HG02885 (cell line): ENCODE data around the gene PIK3CD.

Experiments used
- ATAC-seq: cut with Tn5 transposase; IDR thresholded peaks from one replicate; pipeline ENCODE4 v1.9.1; 2021; ENCODE audit warnings: mild to moderate bottlenecking; ENCODE audit not compliant: unreplicated experiment, poor library complexity

The PIK3CD gene

DNA sequence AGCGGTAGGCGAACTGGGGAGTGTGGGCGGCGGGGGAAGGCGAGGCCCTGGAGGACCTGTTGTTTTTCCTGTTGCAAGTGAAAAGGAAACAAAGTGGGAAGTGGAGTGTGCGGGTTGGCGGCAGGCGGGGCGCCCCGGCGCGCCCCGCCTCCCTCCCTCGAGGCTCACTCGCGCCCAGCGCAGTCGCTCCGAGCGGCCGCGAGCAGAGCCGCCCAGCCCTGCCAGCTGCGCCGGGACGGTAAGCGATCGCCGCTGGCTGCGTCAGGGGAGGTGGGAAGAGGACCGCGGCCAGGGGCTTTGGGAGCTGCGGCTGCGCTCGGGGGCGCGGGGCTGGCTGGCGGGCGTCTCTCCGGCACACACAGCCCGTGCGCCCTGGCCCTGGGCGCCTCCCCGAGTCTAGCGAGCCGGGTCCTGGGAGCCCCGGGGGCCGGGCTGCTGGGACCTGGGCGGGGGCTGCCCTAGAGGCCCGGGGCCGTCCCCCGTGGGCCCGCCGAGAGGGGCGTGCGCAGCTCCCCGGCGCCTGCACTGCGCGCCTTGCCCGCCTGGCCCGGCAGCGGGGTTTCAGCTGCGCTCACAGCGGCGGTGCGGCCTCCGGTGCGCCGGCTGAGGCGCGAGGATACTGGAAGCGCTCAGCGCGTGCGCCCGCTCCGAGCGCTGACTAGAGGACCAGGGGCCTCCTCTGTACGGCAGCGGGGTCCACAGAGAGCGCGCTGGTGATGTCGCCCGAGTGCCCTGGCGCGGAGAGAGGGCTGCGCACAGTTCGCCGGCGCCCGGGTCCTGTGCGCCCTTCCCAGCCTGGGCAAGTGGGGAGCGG lies at the start of gene PIK3CD:
TSS of gene PIK3CD (plus strand) at position 167 of the 814 bp plus-strand sequence. CDS start 58,725 bp downstream, outside the sequence.
- ATAC-seq = no peak

DNA sequence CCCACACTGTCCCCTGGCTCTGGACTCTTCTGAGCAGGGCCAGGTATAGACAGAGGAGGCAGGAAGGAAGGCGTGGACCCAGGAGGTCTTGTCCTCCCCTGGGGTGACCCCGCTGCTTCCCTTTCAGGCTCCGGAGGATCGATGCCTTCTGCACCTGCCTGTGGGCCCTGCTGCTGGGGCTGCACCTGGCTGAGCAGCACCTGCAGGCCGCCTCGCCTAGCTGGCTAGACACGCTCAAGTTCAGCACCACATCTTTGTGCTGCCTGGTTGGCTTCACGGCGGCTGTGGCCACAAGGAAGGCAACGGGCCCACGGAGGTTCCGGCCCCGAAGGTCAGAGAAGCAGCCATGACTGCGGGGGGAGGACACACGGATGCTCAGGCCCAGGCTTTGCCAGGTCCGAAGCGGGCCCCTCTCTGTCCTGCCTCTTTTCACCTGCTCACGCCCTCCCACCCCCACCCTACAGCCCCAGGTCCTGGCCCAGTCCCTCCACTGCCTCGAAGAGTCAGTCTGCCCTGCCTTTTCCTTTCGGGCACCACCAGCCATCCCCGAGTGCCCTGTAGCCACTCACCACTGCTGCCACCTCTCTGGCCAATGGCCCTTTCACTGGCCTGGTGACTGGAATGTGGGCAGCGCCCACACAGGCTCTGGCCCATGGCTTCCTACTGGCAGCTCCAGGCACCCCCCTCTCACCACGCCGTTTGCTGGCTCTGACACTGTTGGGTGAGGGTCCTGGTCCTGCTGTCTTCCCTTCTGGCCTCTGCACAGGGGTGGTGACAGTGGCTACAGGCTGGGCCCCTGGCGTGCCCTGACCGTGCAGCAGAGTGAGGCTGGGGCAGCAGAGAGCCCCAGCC lies 49.4 kb upstream of the PIK3CD start:
- ATAC-seq = no peak

GRCh38 chr1:9602794-9603167 lies 48.8 kb upstream of the PIK3CD start:
- no peak for ATAC-seq

DNA sequence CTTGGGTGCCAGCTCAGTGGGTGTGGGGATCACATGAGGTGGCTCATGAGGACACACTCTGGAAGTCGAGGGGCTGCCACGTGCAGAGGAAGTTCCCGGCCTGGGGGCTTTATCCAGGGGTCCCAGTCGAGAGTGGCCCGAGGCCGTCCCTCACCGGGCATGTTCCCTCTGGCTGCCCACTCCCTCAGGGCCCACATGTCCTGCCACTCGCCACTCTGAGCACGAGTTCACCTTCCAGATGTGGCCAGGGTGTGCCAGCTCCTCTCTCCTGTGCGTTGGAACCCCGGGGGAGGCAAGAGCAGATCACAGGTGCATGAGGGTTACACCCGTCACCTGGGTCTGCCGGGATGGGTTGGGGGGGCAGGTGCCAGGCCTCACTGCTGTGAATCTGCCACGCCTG lies 48.2 kb upstream of the PIK3CD start:
- no peak for ATAC-seq

- ATAC-seq = no peak
These were observed 47.5 kb upstream of the PIK3CD start for GRCh38 chr1:9603766-9604753.

GRCh38 chr1:9604836-9605235 lies 46.7 kb upstream of the PIK3CD start:
- ATAC-seq = no peak

DNA sequence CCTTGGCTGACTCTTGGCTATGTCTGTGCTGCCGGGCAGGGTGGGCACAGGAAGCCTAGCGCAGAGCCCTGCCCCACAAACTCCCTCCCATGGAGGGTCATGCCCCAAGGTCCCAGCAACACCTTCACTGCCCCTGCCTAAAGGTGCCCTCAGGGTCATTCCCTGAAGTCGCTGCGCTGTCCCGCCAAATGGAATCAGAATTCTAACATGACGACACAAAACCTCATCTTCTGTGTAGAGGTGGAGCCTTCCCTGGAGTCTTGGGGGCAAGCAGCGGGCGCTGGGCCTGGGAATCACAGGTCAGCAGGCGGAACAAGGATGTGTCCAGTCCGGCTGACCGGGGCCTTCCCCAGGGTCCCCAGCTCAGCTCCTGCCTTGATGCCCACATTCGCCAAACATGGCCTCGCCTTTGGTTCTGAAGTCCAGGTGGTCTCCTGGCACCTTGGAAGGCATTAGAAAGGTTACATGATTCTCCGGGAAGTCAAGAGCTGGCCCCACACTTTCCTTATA lies 45.5 kb upstream of the PIK3CD start:
- no peak for ATAC-seq

DNA sequence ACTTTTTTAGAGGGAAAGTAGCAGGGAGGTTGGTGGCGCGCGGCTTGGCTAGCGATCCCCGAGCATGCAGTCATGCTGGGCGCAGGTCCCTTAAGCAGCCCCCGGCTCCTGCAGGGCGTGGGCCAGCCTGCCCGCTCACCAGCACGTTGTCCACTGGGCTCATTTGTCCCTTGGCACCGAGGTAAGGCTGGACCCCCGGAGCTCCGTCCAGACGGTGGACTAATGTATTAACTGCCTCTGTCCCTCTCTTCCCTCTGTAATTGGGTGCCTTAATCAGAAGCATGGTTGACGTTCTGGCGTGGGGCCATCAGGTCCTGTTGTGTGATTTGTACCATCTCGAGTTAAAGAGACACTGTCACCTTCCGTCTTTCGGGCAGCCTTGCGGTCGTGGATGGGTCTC lies 45.1 kb upstream of the PIK3CD start:
- ATAC-seq = no peak

GRCh38 chr1:9606948-9607347 lies 44.6 kb upstream of the PIK3CD start:
- ATAC-seq = no peak

- no peak for ATAC-seq
These were observed 44.2 kb upstream of the PIK3CD start for GRCh38 chr1:9607352-9607751.

DNA sequence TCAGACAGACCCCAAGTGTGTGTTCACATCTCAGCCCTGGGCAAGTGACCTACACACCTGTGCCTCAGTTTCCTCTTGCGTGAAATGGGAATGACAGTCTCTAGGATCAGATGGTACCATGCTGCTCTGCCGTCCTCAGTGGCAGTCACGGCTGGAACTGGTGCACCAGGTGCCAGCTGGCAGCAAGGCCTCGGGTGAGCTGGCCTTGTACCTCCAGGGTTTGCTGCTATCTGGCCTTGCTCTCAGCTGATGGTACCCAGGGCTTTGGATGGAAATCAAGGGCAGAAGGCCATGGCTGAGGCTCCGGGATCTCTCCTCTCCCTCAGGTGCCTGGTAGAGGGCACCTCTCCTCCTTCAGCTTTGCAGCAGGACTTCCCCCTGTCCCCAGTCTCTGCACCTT lies 41.5 kb upstream of the PIK3CD start:
- ATAC-seq = no peak

- ATAC-seq = no peak
These were observed 41.0 kb upstream of the PIK3CD start for GRCh38 chr1:9610548-9610947.

GRCh38 chr1:9611716-9612115 lies 39.8 kb upstream of the PIK3CD start:
- no peak for ATAC-seq

DNA sequence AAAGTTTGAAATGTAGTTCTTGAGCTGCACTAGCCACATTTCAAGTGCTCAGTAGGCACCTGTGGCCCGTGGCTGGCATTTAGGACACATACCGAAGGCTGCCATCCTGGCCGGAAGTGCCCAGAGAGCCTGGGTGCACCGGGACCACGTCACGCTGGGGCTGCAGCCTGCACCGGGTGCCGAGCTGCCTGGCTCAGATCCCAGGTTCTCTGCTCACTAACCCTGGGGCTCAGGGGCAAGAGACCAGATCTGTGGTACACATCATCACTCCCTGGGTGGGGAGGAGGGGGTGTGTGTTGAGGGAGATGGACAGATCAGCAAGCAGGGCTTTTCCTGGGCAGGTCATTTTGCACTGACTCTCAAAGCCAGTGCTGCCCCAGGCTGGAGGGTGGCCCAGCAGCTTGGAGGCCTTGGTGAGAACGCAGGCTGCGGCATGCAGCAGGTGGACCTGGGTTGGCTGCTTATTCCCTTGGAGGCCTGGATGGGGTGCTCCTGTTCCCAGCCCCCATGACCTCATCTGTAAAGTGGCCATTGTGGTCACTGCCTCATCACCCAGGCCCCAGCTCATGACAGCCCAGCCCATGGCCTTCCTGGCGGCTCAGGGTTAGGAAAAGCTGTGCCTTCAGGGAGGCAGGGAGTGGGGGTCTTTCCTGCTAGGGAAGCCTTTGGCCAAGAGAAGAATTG lies 39.2 kb upstream of the PIK3CD start:
- ATAC-seq = no peak

DNA sequence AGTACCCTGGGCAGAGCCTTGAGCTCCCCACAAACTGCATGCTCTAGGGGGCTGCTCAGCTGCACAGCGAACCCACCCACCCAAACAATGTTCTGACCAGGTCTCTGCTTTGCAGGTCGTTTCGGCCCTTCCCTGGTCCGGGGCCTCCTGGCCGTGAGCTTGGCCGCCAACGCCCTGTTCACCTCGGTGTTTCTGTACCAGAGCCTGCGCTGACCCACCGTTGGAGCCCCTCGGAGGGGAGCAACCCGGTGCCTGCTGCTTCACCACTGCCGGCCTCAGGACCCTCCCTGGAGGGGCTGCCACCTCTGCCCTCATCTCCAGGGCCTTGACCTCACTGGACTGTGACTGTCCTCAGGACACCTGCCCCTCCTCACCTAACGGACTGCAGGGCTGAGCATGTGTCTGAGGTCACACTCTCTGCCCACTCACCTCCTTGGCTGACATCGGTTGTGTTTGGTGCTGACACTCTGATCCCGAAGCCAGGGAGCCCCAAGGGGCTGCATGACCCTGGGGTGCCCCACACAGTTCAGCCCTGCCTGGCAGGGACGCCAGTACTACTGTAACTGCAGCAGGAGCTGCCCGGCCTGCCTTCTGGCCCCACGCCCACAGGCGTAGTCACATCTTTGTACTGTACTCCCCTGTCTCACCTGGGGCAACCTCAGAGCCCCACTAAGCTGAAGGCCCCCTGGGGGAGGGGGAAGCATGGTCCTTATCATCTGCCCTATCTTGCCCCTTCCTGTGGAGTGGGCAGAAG lies 38.5 kb upstream of the PIK3CD start:
- ATAC-seq = no peak

DNA sequence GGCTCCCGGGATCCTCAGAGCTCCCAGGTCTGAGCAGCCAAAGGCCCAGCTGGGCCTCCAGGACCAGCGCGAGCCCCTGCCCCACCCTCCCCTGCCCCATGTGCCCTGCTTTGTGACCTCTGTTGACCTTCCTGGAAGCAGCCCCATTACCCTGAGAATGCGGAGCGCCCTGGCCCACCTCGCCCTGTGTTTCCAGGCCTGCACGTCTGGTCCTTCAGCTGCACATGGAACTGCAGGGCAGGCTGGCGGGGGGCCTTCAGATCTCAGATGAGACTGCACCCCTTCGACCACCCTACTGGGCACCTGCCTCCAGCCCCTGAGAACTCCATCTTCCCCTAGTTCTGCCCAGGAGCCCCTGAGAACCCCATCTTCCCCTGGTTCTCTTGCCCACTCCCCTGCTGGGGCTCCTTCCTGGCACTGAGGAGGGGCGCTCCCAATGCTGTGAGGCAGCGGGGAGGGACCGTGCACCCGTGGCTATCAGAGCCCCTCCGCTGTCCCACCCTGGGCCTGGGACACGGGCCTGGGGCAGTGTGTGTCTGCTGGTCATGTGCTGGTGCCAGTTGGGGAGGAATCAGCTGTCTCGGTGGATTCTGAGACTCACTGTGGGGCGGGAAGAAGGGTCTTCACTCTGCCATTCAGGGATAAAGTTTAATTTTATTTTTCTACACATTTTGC lies 37.8 kb upstream of the PIK3CD start:
- ATAC-seq = no peak

DNA sequence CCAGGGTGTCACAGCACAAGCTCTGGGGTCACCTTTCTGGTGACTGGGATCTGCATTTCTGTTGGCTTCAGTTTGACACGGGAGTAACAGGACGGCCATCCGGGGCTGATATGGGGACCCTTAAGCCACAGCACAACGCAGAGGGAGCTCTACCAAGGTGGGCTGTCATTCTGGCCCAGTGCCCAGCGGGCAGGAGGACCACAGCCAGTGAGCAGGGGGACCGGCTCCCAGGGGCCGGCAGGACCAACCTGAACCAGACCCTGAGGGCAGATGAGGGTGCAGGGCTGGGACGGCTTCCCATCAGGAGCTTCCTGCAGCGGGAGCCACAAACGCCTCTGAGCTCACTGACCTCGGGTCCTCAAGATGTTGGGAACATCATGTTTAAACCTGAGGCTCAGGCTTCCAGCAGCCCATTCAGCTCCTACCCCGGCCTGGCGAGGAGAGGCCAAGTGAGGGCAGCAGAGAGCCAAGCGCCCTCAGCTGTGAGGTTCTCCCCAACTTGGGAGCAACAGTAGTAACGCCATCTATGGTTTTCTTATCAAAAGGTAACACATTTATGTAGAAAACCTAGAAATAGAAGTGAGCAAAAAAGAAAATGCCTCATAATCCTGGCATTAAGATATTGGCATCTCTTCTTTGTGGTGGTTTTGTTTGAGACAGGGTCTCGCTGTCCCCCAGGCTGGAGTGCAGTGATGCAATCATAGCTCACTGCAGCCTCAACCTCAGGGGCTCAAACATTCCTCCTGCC lies 36.0 kb upstream of the PIK3CD start:
- ATAC-seq = no peak
